ENCODE results near the gene ABI1.
"Not testable (repeated sequence)": the region's sequence is repeated elsewhere in the genome, so short reads cannot be mapped to it uniquely, and the experiment has no call there.

The ABI1 gene

GRCh38 chr10:26860443-26861204 lies at the start of gene ABI1:
TSS of gene ABI1 (minus strand) at chr10:26860958. CDS start at chr10:26860863, 95 bp downstream.
- in situ Hi-C loops (cut with MboI; ENCODE audit: low sequenced_read_pairs), result loop anchor here (25.0 kb wide), 1 partner anchor 523 kb away; no protein-coding TSS in a partner anchor

DNA sequence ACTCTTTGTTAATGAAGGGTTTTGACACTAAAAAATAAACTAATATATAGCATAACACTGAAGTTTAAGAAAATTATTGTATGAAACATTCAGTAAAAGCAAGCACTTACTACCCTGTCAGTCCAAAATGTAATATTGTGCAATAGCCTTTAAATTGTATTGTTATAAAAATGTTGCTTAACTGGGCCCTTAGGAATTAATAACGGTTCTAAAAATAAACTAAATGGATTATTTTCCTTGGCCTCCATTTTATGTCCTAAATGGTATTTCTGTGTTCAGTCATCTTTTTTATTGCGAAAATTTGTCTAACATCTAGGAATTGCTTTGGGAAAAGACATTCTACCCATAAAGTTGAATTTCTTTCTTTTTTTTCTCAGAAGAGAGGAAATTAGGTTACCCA lies 49.0 kb upstream of the ABI1 start:
- in situ Hi-C loops (cut with MboI; ENCODE audit: low sequenced_read_pairs), result no loop called here

DNA sequence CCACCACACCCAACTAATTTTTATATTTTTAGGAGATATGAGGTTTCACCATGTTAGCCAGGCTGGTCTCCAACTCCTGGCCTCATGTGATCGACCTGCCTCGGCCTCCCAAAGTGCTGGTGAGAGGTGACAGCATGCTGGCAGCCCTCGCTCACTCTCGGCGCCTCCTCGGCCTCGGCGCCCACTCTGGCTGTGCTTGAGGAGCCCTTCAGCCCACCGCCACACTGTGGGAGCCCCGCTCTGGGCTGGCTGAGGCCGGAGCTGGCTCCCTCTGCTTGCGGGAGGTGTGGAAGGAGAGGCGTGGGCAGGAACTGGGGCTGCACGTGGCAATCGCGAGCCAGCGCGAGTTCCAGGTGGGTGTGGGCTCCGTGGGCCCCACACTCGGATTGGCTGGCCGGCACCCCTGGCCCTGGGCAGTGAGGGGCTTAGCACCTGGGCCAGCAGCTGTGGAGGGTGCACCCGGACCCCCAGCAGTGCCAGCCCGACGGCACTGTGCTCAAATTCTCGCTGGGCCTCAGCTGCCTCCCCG lies 44.6 kb upstream of the ABI1 start:
- in situ Hi-C loops (cut with MboI; ENCODE audit: low sequenced_read_pairs), result not testable (repeated sequence)

DNA sequence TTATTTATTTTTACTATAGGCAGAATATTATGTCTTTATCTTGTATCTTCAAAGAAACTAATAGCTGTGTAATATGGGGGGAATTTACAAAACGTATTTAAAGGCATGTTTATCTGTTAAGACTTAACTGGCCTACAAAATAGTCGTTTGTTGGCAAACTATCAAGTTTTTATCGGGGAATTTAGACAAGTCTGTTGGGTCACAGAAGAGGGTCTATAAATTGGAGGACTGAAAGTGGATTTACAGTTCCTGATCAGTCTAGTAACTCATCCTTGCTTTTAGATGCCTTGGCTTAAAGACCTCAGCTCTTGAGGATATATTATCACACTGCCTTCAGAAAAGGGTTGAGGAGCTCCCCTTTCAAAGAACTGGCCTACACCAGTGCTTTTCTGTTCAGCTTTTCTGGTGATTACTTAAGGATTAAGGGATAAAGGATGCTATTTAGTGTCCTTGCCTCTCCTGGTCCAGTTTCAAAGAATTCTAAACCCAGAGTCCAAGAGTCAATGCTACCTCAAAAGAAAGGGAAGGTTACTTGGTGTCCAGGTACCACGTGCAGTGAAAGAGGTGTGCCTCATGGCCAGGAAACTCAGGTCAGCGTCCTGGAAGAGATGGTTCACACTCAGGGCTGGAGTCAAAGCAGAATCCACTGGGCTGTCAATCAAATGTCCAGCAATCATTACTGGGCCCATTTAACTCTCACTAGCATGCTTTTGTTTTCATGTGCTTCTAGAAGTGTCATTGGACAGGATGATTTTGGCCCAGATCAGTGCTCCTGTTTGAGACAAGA lies 42.9 kb upstream of the ABI1 start:
- in situ Hi-C loops (cut with MboI; ENCODE audit: low sequenced_read_pairs), result no loop called here

DNA sequence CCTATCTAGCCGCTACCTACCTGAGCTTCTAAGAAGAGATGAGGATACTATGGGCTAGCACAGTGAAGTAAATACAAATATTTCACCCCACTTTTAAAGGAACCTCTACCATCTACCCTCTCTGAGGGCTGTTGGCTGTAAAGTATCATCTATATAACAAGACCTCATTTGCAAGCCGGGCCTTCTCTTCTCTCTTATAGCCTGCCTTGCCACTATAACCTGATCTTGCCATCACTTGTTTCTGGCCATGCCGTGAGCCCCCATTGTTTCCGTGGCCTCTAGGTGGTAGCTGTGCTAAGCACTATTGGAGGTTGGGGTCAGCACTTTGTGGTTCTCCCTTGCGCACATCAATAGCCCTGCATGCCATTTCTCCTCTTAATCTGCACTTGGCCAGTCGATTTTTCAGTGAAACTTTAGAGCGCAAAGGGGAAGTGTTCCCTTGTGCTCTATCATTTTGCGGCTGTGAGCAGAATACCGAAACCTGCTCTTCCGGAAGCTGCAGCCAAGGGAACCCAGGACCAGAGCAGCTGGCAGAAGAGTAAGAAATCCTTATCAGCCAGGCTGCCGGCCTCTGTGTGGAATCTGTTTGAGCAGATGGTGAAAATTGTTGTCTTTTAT lies 31.7 kb upstream of the ABI1 start:
- in situ Hi-C loops (cut with MboI; ENCODE audit: low sequenced_read_pairs), result loop anchor here (5.0 kb wide), 1 partner anchor 465 kb away; no protein-coding TSS in a partner anchor

GRCh38 chr10:26890956-26891355 lies 30.2 kb upstream of the ABI1 start:
- in situ Hi-C loops (cut with MboI; ENCODE audit: low sequenced_read_pairs), result loop anchor here (5.0 kb wide), 1 partner anchor 466 kb away; no protein-coding TSS in a partner anchor

- in situ Hi-C loops (cut with MboI; ENCODE audit: low sequenced_read_pairs), result no loop called here
These were observed 27.0 kb upstream of the ABI1 start for GRCh38 chr10:26887611-26888215.

DNA sequence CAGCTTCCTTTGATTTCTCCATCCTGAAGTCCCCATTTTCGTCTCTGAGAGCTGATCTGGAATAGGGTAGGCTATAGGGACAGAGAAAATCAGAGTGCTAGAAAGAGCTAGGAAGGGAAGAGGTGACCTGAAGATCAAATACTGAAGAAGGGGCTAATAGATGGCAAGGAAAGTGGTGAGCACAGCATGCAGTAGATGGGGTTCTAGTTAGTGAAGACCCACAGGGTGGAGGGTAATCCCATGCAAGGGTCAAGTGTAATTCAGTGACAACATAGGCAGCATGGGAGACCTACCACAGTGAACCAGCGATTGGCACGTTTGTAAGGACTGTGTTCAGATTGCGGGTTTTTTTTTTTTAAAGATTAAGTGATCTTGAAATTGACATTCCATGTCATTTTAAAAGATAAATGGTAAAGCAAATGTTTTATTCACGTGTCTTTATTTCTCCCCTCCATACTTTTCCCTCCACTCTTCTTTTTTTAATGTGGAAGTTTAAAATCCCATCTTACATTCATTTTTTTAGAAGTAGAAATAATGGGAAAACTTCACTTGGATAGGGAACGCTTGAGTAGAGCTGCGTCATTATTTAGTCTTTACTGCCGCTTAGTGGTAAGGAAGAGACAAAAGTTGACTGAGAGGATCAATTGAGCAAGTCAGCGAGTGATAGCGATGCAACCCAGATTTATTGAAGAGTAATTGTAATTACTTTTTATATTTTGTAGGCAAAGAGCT lies 21.0 kb upstream of the ABI1 start:
- in situ Hi-C loops (cut with MboI; ENCODE audit: low sequenced_read_pairs), result no loop called here

DNA sequence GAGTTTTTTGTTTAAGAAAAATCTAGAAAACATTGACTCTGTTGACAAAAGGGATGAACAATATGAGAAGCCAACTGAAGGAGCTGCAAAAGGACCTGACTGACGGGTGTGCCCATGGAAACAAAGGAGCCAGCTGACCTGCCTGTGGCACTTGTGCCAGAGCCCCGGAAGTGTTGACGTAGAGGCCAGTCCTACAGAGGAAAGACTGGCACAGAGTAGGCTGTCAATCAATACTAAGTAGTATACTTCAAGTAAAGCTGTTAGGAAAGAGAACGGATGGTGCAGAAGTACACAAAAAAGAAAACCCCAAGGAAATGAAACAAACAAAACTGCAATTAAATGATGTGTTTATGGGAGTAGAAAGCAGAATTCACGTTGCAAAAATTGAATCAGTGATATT lies 19.0 kb upstream of the ABI1 start:
- in situ Hi-C loops (cut with MboI; ENCODE audit: low sequenced_read_pairs), result loop anchor here (5.0 kb wide), 1 partner anchor 162 kb away; no protein-coding TSS in a partner anchor

GRCh38 chr10:26870766-26871165 lies 10.0 kb upstream of the ABI1 start:
- in situ Hi-C loops (cut with MboI; ENCODE audit: low sequenced_read_pairs), result loop anchor here (25.0 kb wide), 1 partner anchor 533 kb away; no protein-coding TSS in a partner anchor

DNA sequence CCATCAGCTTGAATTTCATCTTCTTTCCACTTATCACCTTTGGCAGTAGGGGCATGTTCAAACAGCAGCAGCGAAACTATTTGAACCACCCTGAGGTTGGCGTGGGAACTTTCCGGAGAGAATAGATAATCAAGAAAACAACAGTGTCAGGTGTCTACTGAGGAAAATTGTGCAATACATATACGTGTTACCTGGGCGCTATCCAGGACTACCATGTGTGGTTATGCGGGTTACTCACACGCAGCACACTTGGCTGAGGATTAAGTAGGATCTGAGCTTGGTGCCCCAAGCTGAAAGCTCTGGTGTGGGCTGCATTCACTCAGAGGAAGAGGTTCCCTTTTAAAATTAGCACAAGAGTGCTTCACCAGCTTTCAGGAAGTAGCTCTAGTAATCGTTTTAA lies 8.8 kb upstream of the ABI1 start:
- in situ Hi-C loops (cut with MboI; ENCODE audit: low sequenced_read_pairs), result loop anchor here (25.0 kb wide), 1 partner anchor 532 kb away; no protein-coding TSS in a partner anchor

GRCh38 chr10:26863351-26864076 lies 2.8 kb upstream of the ABI1 start:
- in situ Hi-C loops (cut with MboI; ENCODE audit: low sequenced_read_pairs), result loop anchor here (25.0 kb wide), 1 partner anchor 526 kb away; no protein-coding TSS in a partner anchor

DNA sequence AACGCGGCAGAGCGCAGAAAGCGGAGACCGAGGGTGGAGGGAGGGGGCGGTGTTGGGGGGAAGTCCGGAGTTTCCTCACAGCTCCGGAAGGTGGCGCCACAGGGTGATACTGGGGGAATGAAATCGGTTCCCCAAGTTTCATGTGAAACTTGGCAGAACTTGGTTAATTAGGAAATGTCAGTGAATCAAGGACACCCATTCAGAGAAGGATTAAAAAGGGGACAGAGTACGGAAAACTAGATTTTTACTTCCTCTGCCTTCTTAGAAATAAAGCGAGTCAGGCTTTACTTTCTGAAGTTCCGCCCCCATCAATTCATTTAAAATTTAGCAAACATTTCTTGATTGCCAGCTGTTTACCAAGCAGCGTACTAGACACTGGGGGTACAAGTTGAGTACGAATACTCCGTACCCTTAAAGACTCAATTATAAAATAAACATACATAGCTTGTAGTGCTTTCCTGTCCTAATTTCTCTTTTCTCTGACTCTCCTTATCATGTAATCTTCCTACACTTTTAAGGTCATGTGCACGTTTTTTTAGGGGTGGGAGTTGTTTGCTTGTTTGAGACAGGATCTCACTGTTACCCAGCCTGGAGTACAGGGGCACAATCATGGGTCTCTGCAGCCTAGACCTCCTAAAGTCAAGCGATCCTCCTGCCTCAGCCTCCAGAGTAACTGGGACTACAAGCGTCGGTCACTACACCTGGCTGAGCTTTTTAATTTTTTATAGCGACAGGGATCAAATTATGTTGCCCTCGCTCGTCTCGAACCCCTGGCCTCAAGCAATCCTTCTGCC lies 644 bp upstream of the ABI1 start:
- in situ Hi-C loops (cut with MboI; ENCODE audit: low sequenced_read_pairs), result loop anchor here (25.0 kb wide), 1 partner anchor 524 kb away; no protein-coding TSS in a partner anchor

DNA sequence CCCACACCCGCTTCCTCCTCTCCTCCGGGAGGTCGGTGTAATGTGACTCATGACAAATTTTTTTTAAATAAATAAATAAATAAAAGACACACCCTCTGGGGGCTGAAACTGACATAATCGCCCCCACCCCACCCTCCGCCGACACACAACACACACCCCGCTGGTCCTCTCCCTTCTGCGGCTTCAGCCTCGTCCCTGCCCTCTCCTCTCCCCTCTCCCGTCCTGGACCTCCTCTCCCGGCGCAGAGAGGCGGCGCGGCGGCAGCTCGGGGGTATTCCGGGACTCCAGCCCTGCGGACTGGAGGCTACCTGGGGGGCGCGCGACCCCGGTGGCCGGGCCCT lies 686 bp downstream of the ABI1 start:
- in situ Hi-C loops (cut with MboI; ENCODE audit: low sequenced_read_pairs), result loop anchor here (25.0 kb wide), 1 partner anchor 523 kb away; no protein-coding TSS in a partner anchor

DNA sequence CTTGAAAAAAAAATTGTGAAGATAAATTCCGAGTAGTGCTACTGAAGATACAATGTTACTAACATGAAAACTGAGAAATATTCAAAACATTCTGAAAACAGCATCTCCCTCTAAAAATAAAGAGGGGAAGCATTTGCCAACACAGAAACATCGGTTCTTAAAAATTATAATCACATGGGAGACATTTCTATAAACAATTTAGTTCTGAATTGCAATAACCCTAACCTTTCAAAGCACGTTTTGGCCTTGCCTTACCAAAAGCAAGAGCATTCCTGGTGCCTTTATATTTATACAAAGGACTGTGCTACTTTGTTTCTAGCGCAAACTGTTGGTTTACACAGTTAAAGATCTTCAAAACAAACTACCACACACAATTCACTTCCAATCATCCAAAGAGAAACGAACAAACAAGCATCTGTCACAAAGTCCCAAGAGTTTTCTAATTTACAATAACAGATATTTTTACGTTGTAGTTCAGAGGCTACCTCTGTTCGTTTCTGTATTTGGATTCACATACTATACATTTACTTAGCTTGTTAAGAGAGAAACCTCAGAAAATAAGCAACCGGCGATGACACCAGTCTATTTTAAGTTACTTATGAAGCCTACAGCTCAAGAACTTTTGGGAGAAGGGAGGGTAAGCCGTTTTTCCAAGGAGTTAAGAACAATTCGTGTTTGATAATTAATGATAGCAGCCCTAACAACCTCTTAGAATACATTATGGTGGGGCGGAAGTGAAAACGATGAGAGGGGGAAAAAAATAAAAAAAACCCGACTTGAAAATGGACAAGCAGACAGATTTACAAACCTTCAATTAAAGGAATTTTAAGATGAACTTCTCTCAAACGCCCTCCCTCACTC lies 1.3 kb downstream of the ABI1 start:
- in situ Hi-C loops (cut with MboI; ENCODE audit: low sequenced_read_pairs), result loop anchor here (25.0 kb wide), 1 partner anchor 522 kb away; no protein-coding TSS in a partner anchor

- in situ Hi-C loops (cut with MboI; ENCODE audit: low sequenced_read_pairs), result loop anchor here (25.0 kb wide), 1 partner anchor 521 kb away; no protein-coding TSS in a partner anchor
These were observed 2.1 kb downstream of the ABI1 start for GRCh38 chr10:26858707-26859034.

DNA sequence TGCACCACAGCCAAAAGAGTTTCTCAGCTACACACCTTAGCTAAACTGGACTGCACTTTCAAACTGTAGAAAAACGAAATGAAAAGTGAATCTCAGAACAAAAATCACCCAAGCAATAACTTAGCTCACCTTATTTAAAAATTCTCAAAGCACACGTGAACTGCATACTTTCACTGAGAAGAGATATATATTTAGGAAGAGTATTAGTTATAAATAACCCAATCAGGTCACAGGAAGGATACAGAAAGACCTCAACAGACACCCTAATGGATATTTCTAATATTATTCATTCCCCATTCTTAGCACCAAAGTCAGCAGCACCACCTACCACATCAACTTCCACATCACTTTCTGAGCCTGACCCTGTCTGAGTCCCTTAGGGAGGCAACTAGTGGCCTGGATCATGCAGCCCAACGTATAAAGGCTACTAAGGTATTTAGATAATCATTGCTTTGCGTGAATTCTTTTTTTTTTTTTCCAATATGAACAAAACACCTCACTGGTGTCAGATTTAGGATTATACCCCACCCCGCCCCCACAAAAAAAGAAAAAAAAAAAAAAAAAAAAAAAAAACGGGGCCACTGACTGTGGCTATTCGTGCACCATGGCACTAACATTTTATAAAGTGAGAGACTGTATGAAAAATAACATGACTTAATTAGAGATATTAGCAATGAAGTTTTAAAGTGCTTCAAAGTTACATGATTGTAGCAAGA lies 2.6 kb downstream of the ABI1 start:
- in situ Hi-C loops (cut with MboI; ENCODE audit: low sequenced_read_pairs), result loop anchor here (25.0 kb wide), 1 partner anchor 521 kb away; no protein-coding TSS in a partner anchor
